ENCODE data around the gene YTHDC1. TPM values are rescaled to one million over a fixed set of nuclear protein-coding genes. Genes with fewer than 3 reads are reported as not detected.

The YTHDC1 gene
- total RNA-seq, 1 donor from 2014 or later: 46.1 TPM

- Histone ChIP-seq H3K4me3 (ENCODE audit: low read depth, low read length) (peak overlapping the region; percentile 15), H3K27me3 (ENCODE audit: control insufficient read depth, insufficient read depth, low read length) (no peaks in the 10 kb centered on the region), H3K36me3 (ENCODE audit: control insufficient read depth, insufficient read depth, low read length) (no peaks in the 10 kb centered on the region)
- no peak for TF ChIP-seq CTCF (IDR thresholded peaks at IDR 0.05; ENCODE audit: insufficient read depth, low read length, poor library complexity, severe bottlenecking)
- DNase-seq (ENCODE audit: low read depth): no peak
Measured at GRCh38 chr4:68373513-68373912, 23.6 kb upstream of the YTHDC1 start.

GRCh38 chr4:68372588-68372987, 22.7 kb upstream of the YTHDC1 start:
- no peak overlapping the region for H3K4me3 ChIP-seq (ENCODE audit: low read depth, low read length)
- no peaks in the 10 kb centered on the region for H3K36me3 ChIP-seq (ENCODE audit: control insufficient read depth, insufficient read depth, low read length)
- TF ChIP-seq CTCF (IDR thresholded peaks at IDR 0.05; ENCODE audit: insufficient read depth, low read length, poor library complexity, severe bottlenecking): no peak
- H3K27me3 ChIP-seq (ENCODE audit: control insufficient read depth, insufficient read depth, low read length): no peaks in the 10 kb centered on the region
- DNase-seq (ENCODE audit: low read depth): no peak

- H3K4me3 ChIP-seq (ENCODE audit: low read depth, low read length): no peak overlapping the region
- H3K27me3 ChIP-seq (ENCODE audit: control insufficient read depth, insufficient read depth, low read length): no peaks in the 10 kb centered on the region
- DNase-seq (ENCODE audit: low read depth): peak; percentile 90
- no peaks in the 10 kb centered on the region for H3K36me3 ChIP-seq (ENCODE audit: control insufficient read depth, insufficient read depth, low read length)
- TF ChIP-seq CTCF (IDR thresholded peaks at IDR 0.05; ENCODE audit: insufficient read depth, low read length, poor library complexity, severe bottlenecking): no peak
Measured at GRCh38 chr4:68369142-68369805, 19.4 kb upstream of the YTHDC1 start.

GRCh38 chr4:68368691-68369131, 18.8 kb upstream of the YTHDC1 start:
- H3K4me3 ChIP-seq (ENCODE audit: low read depth, low read length): no peak overlapping the region

GRCh38 chr4:68367835-68368234, 17.9 kb upstream of the YTHDC1 start:
- no peak for TF ChIP-seq CTCF (IDR thresholded peaks at IDR 0.05; ENCODE audit: insufficient read depth, low read length, poor library complexity, severe bottlenecking)
- DNase-seq (ENCODE audit: low read depth): no peak
- Histone ChIP-seq H3K27me3 (ENCODE audit: control insufficient read depth, insufficient read depth, low read length) (no peaks in the 10 kb centered on the region), H3K36me3 (ENCODE audit: control insufficient read depth, insufficient read depth, low read length) (no peaks in the 10 kb centered on the region), H3K4me3 (ENCODE audit: low read depth, low read length) (no peak overlapping the region)

More at GRCh38 chr4:68368691-68369131, 18.8 kb upstream of the YTHDC1 start:
- no peak for TF ChIP-seq CTCF (IDR thresholded peaks at IDR 0.05; ENCODE audit: insufficient read depth, low read length, poor library complexity, severe bottlenecking)
- Histone ChIP-seq H3K27me3 (ENCODE audit: control insufficient read depth, insufficient read depth, low read length) (no peaks in the 10 kb centered on the region), H3K36me3 (ENCODE audit: control insufficient read depth, insufficient read depth, low read length) (no peaks in the 10 kb centered on the region)
- peak; percentile 55 for DNase-seq (ENCODE audit: low read depth)

GRCh38 chr4:68366600-68366999, 16.7 kb upstream of the YTHDC1 start:
- Histone ChIP-seq H3K4me3 (ENCODE audit: low read depth, low read length) (no peak overlapping the region), H3K36me3 (ENCODE audit: control insufficient read depth, insufficient read depth, low read length) (no peaks in the 10 kb centered on the region), H3K27me3 (ENCODE audit: control insufficient read depth, insufficient read depth, low read length) (no peaks in the 10 kb centered on the region)
- DNase-seq (ENCODE audit: low read depth): no peak
- no peak for TF ChIP-seq CTCF (IDR thresholded peaks at IDR 0.05; ENCODE audit: insufficient read depth, low read length, poor library complexity, severe bottlenecking)
